Hepatic stellate cell (primary cell): Measurements from ENCODE around the gene PCBD2.
"Not testable (repeated sequence)": the region's sequence is repeated elsewhere in the genome, so short reads cannot be mapped to it uniquely, and the experiment has no call there.

Experiments used
- DNase-seq: peaks from one replicate; pipeline ENCODE4 v3.0.0; 2011; ENCODE audit warnings: low spot score

Gene PCBD2

GRCh38 chr5:134906811-134907210, 1.9 kb downstream of the PCBD2 start:
- no peak for DNase-seq

DNA sequence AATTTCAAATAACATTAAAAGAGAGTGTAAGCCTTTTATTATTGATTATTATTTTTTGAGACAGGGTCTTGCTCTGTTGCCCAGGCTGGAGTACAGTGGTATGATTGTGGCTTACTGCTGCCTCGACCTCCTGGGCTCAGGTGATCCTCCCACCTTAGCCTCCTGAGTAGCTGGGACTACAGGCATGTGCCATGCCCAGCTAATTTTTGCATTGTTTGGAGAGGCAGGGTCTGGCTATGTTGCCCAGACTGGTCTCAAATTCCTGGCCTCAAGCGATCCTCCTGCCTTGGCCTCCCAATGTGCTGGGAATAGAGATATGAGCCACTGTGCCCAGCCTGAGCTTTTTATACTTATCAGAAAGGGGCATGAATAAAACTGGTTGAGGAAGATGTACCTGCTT, 5.8 kb downstream of the PCBD2 start:
- not testable (repeated sequence) for DNase-seq

GRCh38 chr5:134911285-134912206, 6.6 kb downstream of the PCBD2 start:
- DNase-seq, result no peak

- DNase-seq, result no peak
Observed at GRCh38 chr5:134913254-134913653, 8.3 kb downstream of the PCBD2 start.

DNA sequence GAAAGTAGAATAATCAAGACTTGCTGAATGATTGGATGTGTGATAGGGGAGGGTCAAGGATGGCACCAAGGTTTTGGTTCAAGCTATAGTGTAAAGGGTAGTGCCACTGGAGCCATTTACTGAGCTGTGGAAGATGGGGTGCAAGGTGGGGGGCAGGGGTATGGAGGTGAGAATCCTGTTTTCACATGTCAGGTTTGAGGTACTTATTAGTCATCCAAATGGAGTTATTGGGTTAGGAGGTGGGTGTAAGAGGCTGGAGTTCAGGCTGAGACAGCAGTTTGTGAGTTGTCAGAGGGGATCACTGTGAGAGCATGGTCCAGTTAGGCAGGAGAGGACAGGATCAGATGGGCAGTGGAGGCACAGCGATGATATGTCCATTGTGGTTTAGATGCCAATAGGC, 8.9 kb downstream of the PCBD2 start:
- no peak for DNase-seq

DNA sequence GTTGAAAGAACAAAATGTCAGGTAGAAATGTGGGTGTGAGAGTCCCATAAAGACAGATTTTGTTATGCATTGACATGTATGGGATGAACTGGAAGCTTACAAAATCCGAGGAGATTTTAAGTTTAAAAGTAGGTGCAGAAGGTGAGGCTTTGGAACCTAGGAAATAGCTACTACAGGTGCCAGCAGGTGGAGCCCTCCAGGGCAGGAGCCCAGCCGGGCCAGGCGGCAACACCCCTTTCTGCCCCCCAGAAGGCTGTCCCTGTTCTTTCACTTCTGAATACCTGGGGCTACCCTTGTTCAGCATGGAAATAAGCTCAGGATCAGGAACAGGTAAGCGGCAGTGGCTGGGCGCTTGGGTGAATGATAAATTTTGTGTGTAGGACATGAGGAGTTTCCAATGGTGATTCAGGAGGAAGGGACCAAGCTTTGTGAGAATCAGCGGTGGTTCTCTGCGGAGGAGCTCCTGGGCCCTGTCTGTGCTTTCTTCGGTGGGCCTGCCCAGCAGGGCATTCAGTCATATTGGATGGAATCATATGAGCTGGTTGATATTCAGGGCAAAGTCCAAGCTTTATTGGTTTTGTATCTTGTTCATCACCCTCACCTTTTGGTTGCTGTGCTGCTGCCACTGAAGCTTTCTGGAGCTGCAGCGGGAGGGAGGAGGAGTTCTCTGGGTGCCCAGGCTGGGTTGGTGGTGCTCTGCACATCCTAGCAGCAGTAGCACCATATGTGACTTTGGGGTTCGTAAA, 12.3 kb downstream of the PCBD2 start:
- no peak for DNase-seq

- no peak for DNase-seq
Observed at GRCh38 chr5:134918861-134919260, 13.9 kb downstream of the PCBD2 start.

DNA sequence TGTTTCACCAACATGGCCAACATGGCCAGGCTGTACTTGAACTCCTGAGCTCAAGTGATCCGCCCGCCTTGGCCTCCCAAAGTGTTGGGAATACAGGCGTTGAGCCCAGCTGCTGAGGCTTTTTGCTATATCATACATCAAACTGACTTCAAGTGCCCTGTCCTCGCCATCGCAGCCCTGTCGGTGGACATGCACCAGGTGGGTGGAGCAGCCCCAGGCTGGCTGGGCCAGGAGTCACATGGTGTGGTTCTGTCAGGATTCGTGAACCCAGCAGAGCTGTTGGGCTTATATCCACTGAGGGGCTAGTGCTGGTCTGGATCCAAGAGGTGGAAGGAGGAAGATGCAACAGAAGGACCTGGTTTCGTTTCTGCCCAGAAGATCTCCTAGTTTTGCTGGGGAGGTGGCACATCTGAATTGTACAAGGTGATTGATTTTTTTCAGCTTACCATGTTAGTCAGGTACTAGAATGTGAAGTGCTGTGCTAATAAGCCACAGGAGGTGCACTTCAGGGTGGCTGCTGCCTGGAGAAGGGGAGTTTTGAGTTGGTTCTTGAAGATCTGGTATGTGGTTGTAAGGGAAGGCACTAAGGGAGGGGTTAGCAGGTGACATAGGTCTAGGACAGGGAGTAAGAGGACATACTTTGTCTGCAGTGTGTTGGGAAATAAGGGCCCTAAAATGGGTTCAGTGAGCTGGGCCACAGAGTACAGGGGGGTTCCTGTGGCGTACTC, 16.1 kb downstream of the PCBD2 start:
- no peak for DNase-seq

- no peak for DNase-seq
Observed at GRCh38 chr5:134932508-134932907, 27.6 kb downstream of the PCBD2 start.

DNA sequence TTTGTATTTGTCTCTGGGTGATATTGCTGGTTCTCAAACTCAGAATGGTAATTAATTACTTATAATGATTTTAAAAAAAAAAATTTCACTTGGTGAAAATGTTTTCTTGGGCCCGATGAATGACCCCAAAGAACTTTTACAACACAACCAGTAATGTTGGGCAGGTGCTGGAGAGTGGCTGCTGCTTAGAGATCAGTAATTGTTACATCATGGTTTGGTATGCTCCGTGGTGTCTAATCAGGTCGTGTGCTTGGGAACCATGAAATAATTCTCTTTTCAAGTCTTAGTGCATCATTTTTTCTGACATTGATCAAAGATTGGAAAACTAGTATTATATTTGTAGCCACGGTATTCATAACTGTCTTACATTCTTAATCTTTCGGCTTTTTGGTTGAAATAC, 29.3 kb downstream of the PCBD2 start:
- no peak for DNase-seq

- no peak for DNase-seq
Observed at GRCh38 chr5:134935711-134936602, 31.0 kb downstream of the PCBD2 start.

GRCh38 chr5:134937526-134937925, 32.6 kb downstream of the PCBD2 start:
- no peak for DNase-seq

GRCh38 chr5:134938030-134938429, 33.1 kb downstream of the PCBD2 start:
- DNase-seq, result no peak

DNA sequence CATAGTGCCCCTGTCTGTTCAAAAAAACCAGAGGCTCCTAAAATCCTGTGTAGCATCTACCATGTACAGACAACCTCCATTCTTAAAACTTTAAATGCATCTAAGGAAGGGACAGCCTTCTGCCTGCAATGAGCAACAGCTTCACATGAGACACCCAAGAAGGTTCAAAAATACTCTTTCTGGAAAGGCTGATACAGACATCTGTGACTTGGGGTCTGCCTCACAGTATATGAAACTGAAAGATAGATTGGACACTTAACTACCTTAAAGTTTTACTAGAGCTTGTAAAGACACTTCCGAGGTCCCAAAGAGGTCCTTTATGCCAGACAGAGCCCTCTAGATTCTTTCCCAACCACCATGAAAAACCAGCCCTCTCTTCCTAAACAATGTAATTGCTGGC, 34.6 kb downstream of the PCBD2 start:
- no peak for DNase-seq

DNA sequence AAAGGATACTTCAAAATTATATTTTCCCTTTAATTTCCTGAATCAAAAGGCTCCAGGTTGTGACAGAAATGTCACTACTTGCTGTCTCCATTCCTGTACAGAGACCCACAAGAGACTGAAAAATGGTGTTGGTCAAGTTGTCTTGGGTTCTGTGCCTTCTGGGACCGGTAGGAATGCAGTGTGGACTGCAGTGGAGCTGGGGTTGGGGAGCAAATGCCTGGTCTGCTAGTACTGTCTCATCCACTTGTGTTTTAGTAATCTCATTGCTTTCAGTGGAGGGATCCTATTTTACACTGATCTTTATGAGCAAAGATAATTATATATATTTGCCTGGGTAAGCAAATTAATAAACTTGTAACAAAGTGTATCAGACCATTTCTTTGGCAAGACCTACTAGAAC, 38.6 kb downstream of the PCBD2 start:
- no peak for DNase-seq

DNA sequence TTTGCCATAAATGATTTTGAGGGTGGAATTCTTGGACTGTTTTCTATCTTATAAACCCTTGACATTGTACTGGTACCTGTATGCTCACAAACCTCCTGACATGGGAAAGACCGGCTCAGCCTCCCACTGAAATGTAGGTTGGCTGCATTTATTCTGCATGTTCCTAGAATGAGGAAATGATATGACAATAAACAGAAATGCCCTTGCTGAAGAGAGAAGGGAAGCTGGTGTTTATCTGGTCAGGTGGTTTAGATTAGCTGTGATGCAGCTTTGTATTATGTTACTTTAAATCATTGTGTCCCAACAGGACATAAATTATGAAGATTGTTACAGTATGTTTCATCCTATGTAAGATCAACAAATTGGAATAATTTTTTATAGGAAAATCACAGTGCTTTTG, 39.7 kb downstream of the PCBD2 start:
- DNase-seq, result no peak

DNA sequence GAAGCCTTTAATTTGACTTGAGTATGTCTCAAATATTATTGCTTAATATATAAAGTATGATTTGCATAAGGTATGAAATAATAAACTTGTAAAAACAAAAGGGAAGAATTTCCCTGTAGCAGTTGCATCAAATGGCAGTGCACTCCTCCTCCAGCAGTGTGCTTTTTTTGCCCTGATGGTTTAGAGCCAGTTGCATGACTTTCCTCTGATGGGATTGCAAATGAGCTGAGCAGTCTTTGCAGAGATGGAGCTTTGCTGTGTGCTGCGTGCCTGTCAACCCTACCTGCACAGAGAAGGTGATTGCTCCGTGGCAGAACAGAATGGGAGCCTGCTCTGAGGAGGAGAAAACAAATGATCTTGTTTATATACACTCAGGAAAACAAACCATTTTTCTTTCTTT, 40.1 kb downstream of the PCBD2 start:
- no peak for DNase-seq

DNA sequence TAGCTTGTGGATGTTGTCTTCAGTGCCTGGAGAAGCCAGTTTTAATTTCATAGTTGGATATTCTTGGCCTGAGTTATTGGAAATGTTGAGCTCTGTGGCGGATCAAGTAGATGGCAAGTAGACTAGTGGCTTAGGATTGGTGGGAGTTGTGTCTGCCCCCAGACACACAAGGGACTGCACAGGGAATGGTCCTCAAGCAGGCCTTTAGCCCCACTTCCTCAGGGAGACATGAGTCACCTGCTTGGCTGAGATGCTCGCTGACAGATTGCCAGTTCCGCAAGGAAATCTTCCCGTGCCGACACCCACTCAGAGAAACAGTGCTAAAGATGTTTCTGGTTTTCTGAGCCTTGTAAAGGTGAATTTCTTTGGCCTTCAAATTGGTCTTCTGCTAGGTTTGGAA, 44.0 kb downstream of the PCBD2 start:
- no peak for DNase-seq

- DNase-seq, result no peak
Observed at GRCh38 chr5:134949316-134949715, 44.4 kb downstream of the PCBD2 start.

- no peak for DNase-seq
Observed at GRCh38 chr5:134957920-134958608, 53.1 kb downstream of the PCBD2 start.

- no peak for DNase-seq
Observed at GRCh38 chr5:134958755-134959154, 53.8 kb downstream of the PCBD2 start.
